ENCODE results near the gene WDR35.
A peak's percentile ranks its signal among the peaks of the same experiment; 100 is the strongest.
"Not testable (repeated sequence)": the region's sequence is repeated elsewhere in the genome, so short reads cannot be mapped to it uniquely, and the experiment has no call there.

Gene WDR35

GRCh38 chr2:19937004-19937403 lies 52.9 kb downstream of the WDR35 start:
- DNase-seq = no peak

- no peak for DNase-seq
Measured at GRCh38 chr2:19936203-19936602, 53.7 kb downstream of the WDR35 start.

- DNase-seq = peak; percentile 27
Measured at GRCh38 chr2:19933351-19933981, 56.4 kb downstream of the WDR35 start.

GRCh38 chr2:19932928-19933327 lies 57.0 kb downstream of the WDR35 start:
- DNase-seq = no peak

GRCh38 chr2:19929226-19929625 lies 60.7 kb downstream of the WDR35 start:
- no peak for DNase-seq

GRCh38 chr2:19927816-19928215 lies 62.1 kb downstream of the WDR35 start:
- DNase-seq = not testable (repeated sequence)

- DNase-seq = not testable (repeated sequence)
Measured at GRCh38 chr2:19924526-19924925, 65.4 kb downstream of the WDR35 start.

GRCh38 chr2:19922188-19922587 lies 67.7 kb downstream of the WDR35 start:
- not testable (repeated sequence) for DNase-seq

GRCh38 chr2:19916385-19916950 lies 73.4 kb downstream of the WDR35 start:
- no peak for DNase-seq

GRCh38 chr2:19914266-19914975 lies 75.5 kb downstream of the WDR35 start:
- no peak for DNase-seq

GRCh38 chr2:19911808-19912509 lies 77.9 kb downstream of the WDR35 start:
- DNase-seq = no peak

GRCh38 chr2:19902216-19902740 lies 87.6 kb downstream of the WDR35 start:
- peak; percentile 7 for DNase-seq

GRCh38 chr2:19901442-19902215 lies 88.3 kb downstream of the WDR35 start, which contains the start of gene TTC32:
TTC32 (minus strand) TSS chr2:19901983; CDS start chr2:19901854, 129 bp downstream.
- DNase-seq = peak; percentile 93

GRCh38 chr2:19900931-19901441 lies 88.9 kb downstream of the WDR35 start:
- DNase-seq = peak; percentile 13

GRCh38 chr2:19899985-19900930 lies 89.6 kb downstream of the WDR35 start:
- DNase-seq = peak; percentile 37

- no peak for DNase-seq
Measured at GRCh38 chr2:19898592-19899329, 91.1 kb downstream of the WDR35 start.

- DNase-seq = no peak
Measured at GRCh38 chr2:19897623-19898245, 92.2 kb downstream of the WDR35 start.

GRCh38 chr2:19895535-19895934 lies 94.4 kb downstream of the WDR35 start:
- DNase-seq = no peak

GRCh38 chr2:19894134-19894792 lies 95.6 kb downstream of the WDR35 start:
- no peak for DNase-seq

Measured in RPMI8226 (cell line).